Measurements from ENCODE around the gene SLC22A17.
"Not testable (repeated sequence)": the region's sequence is repeated elsewhere in the genome, so short reads cannot be mapped to it uniquely, and the experiment has no call there.

The SLC22A17 gene

GRCh38 chr14:23389396-23389795, 36.7 kb upstream of the SLC22A17 start:
- Histone ChIP-seq H3K4me1 (ENCODE audit: control insufficient read depth in 5 of 5, insufficient read depth in 5 of 5, low read length in 5 of 5) (no peaks in the 10 kb centered on the region), H3K4me3 (ENCODE audit: low read depth in 1 of 5, low read length in 5 of 5) (no peak overlapping the region), H3K27ac (ENCODE audit: low read depth, low read length) (no peak overlapping the region), H3K36me3 (ENCODE audit: control insufficient read depth in 5 of 5, insufficient read depth in 5 of 5, low read length in 5 of 5) (no peaks in the 10 kb centered on the region), H3K9me3 (ENCODE audit: control insufficient read depth in 5 of 5, low read length in 5 of 5) (no peaks in the 10 kb centered on the region), H3K27me3 (ENCODE audit: control insufficient read depth in 5 of 5, insufficient read depth in 4 of 5, low read length in 5 of 5) (peaks cover 0 to 13% (median 5%) of the 10 kb centered on the region in 5 donors), H3K9ac (ENCODE audit: low read length in 5 of 5) (no peak overlapping the region)

GRCh38 chr14:23388996-23389395, 36.3 kb upstream of the SLC22A17 start:
- Histone ChIP-seq H3K27me3 (ENCODE audit: control insufficient read depth in 5 of 5, insufficient read depth in 4 of 5, low read length in 5 of 5) (peaks cover 0 to 13% (median 5%) of the 10 kb centered on the region in 5 donors), H3K9me3 (ENCODE audit: control insufficient read depth in 5 of 5, low read length in 5 of 5) (no peaks in the 10 kb centered on the region), H3K36me3 (ENCODE audit: control insufficient read depth in 5 of 5, insufficient read depth in 5 of 5, low read length in 5 of 5) (no peaks in the 10 kb centered on the region), H3K9ac (ENCODE audit: low read length in 5 of 5) (no peak overlapping the region), H3K27ac (ENCODE audit: low read depth, low read length) (no peak overlapping the region), H3K4me3 (ENCODE audit: low read depth in 1 of 5, low read length in 5 of 5) (no peak overlapping the region), H3K4me1 (ENCODE audit: control insufficient read depth in 5 of 5, insufficient read depth in 5 of 5, low read length in 5 of 5) (no peaks in the 10 kb centered on the region)

- no peak overlapping the region for H3K9ac ChIP-seq (ENCODE audit: low read length in 5 of 5)
- no peak overlapping the region for H3K4me3 ChIP-seq (ENCODE audit: low read depth in 1 of 5, low read length in 5 of 5)
- no peaks in the 10 kb centered on the region for H3K9me3 ChIP-seq (ENCODE audit: control insufficient read depth in 5 of 5, low read length in 5 of 5)
- peaks cover 0 to 13% (median 5%) of the 10 kb centered on the region in 5 donors for H3K27me3 ChIP-seq (ENCODE audit: control insufficient read depth in 5 of 5, insufficient read depth in 4 of 5, low read length in 5 of 5)
- no peak overlapping the region for H3K27ac ChIP-seq (ENCODE audit: low read depth, low read length)
- no peaks in the 10 kb centered on the region for H3K36me3 ChIP-seq (ENCODE audit: control insufficient read depth in 5 of 5, insufficient read depth in 5 of 5, low read length in 5 of 5)
- no peaks in the 10 kb centered on the region for H3K4me1 ChIP-seq (ENCODE audit: control insufficient read depth in 5 of 5, insufficient read depth in 5 of 5, low read length in 5 of 5)
Observed at GRCh38 chr14:23387916-23388882, 35.5 kb upstream of the SLC22A17 start.

DNA sequence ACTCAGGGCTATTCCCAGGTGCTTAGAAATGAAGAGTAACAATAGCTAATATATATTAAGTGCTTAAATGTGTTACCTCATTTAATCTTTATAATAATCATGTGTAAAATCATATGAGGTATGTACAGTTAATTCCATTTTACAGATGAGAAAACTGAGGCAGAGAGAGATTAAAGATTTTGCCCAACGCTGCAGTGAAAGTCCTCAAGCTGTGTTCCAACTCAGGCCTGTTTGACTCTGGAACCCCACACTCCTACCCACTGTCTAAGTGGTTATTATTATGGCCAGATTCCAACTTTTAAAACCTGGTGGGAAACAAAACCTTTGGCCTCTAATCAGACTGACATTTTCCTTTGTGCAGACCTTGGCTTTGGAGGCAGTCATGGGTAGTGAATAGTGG, 34.3 kb upstream of the SLC22A17 start:
- Histone ChIP-seq H3K27ac (ENCODE audit: low read depth, low read length) (no peak overlapping the region), H3K36me3 (ENCODE audit: control insufficient read depth in 5 of 5, insufficient read depth in 5 of 5, low read length in 5 of 5) (no peaks in the 10 kb centered on the region), H3K4me1 (ENCODE audit: control insufficient read depth in 5 of 5, insufficient read depth in 5 of 5, low read length in 5 of 5) (no peaks in the 10 kb centered on the region), H3K27me3 (ENCODE audit: control insufficient read depth in 5 of 5, insufficient read depth in 4 of 5, low read length in 5 of 5) (peaks cover 5 to 17% (median 8%) of the 10 kb centered on the region in 5 donors), H3K9ac (ENCODE audit: low read length in 5 of 5) (no peak overlapping the region), H3K9me3 (ENCODE audit: control insufficient read depth in 5 of 5, low read length in 5 of 5) (no peaks in the 10 kb centered on the region), H3K4me3 (ENCODE audit: low read depth in 1 of 5, low read length in 5 of 5) (no peak overlapping the region)

GRCh38 chr14:23386266-23386657, 33.6 kb upstream of the SLC22A17 start:
- not testable (repeated sequence) for H3K9ac ChIP-seq (ENCODE audit: low read length in 5 of 5); H3K36me3 ChIP-seq (ENCODE audit: control insufficient read depth in 5 of 5, insufficient read depth in 5 of 5, low read length in 5 of 5); H3K4me1 ChIP-seq (ENCODE audit: control insufficient read depth in 5 of 5, insufficient read depth in 5 of 5, low read length in 5 of 5); H3K27ac ChIP-seq (ENCODE audit: low read depth, low read length); H3K4me3 ChIP-seq (ENCODE audit: low read depth in 1 of 5, low read length in 5 of 5); H3K9me3 ChIP-seq (ENCODE audit: control insufficient read depth in 5 of 5, low read length in 5 of 5)
- H3K27me3 ChIP-seq (ENCODE audit: control insufficient read depth in 5 of 5, insufficient read depth in 4 of 5, low read length in 5 of 5): peaks cover 8 to 19% (median 15%) of the 10 kb centered on the region in 5 donors

DNA sequence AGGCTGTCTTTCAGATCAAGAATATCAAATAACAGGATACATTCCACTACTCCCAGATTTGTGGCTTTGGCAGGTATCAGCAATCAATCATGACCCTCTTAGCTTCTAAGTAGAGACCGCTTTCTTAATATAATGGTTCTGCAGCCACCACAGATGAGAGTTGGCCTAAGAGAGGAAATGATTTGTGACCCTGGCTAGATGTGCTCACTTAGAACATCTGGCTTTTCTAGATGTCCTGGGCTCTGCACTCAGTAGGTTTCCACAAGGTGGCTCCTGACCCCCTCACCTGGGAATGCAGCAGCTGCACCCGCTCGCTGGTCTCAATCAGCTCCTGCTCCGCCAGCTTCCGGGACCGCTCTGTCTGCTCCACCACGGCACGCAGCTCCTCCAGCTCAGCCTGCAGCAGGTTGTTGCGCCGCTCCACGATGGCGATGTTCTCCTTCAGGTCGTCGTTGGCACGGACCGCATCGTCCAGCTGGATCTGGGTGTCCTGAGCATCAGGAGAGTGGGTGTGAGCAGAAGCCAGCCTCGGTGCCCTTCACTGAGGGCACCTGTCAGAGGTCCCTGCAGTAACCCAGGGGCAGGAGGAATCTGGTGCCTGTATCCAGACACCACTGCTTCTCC, 33.1 kb upstream of the SLC22A17 start:
- H3K9me3 ChIP-seq (ENCODE audit: control insufficient read depth in 5 of 5, low read length in 5 of 5): no peaks in the 10 kb centered on the region
- H3K27ac ChIP-seq (ENCODE audit: low read depth, low read length): no peak overlapping the region
- no peaks in the 10 kb centered on the region for H3K4me1 ChIP-seq (ENCODE audit: control insufficient read depth in 5 of 5, insufficient read depth in 5 of 5, low read length in 5 of 5)
- peaks cover 13 to 24% (median 17%) of the 10 kb centered on the region in 5 donors for H3K27me3 ChIP-seq (ENCODE audit: control insufficient read depth in 5 of 5, insufficient read depth in 4 of 5, low read length in 5 of 5)
- H3K9ac ChIP-seq (ENCODE audit: low read length in 5 of 5): no peak overlapping the region
- H3K36me3 ChIP-seq (ENCODE audit: control insufficient read depth in 5 of 5, insufficient read depth in 5 of 5, low read length in 5 of 5): no peaks in the 10 kb centered on the region
- H3K4me3 ChIP-seq (ENCODE audit: low read depth in 1 of 5, low read length in 5 of 5): no peak overlapping the region

- H3K27me3 ChIP-seq (ENCODE audit: control insufficient read depth in 5 of 5, insufficient read depth in 4 of 5, low read length in 5 of 5): peaks cover 17 to 28% (median 21%) of the 10 kb centered on the region in 5 donors
- no peaks in the 10 kb centered on the region for H3K36me3 ChIP-seq (ENCODE audit: control insufficient read depth in 5 of 5, insufficient read depth in 5 of 5, low read length in 5 of 5)
- no peaks in the 10 kb centered on the region for H3K9me3 ChIP-seq (ENCODE audit: control insufficient read depth in 5 of 5, low read length in 5 of 5)
- no peak overlapping the region for H3K27ac ChIP-seq (ENCODE audit: low read depth, low read length)
- H3K4me1 ChIP-seq (ENCODE audit: control insufficient read depth in 5 of 5, insufficient read depth in 5 of 5, low read length in 5 of 5): no peaks in the 10 kb centered on the region
- no peak overlapping the region for H3K9ac ChIP-seq (ENCODE audit: low read length in 5 of 5)
- no peak overlapping the region for H3K4me3 ChIP-seq (ENCODE audit: low read depth in 1 of 5, low read length in 5 of 5)
Observed at GRCh38 chr14:23385244-23385641, 32.6 kb upstream of the SLC22A17 start.

- Histone ChIP-seq H3K9ac (ENCODE audit: low read length in 5 of 5) (no peak overlapping the region), H3K27me3 (ENCODE audit: control insufficient read depth in 5 of 5, insufficient read depth in 4 of 5, low read length in 5 of 5) (peaks cover 19 to 30% (median 24%) of the 10 kb centered on the region in 5 donors), H3K4me1 (ENCODE audit: control insufficient read depth in 5 of 5, insufficient read depth in 5 of 5, low read length in 5 of 5) (no peaks in the 10 kb centered on the region), H3K4me3 (ENCODE audit: low read depth in 1 of 5, low read length in 5 of 5) (no peak overlapping the region), H3K27ac (ENCODE audit: low read depth, low read length) (no peak overlapping the region), H3K36me3 (ENCODE audit: control insufficient read depth in 5 of 5, insufficient read depth in 5 of 5, low read length in 5 of 5) (no peaks in the 10 kb centered on the region), H3K9me3 (ENCODE audit: control insufficient read depth in 5 of 5, low read length in 5 of 5) (no peaks in the 10 kb centered on the region)
Observed at GRCh38 chr14:23384364-23385080, 31.8 kb upstream of the SLC22A17 start.

- Histone ChIP-seq H3K9ac (ENCODE audit: low read length in 5 of 5) (no peak overlapping the region), H3K4me3 (ENCODE audit: low read depth in 1 of 5, low read length in 5 of 5) (no peak overlapping the region), H3K9me3 (ENCODE audit: control insufficient read depth in 5 of 5, low read length in 5 of 5) (no peaks in the 10 kb centered on the region), H3K36me3 (ENCODE audit: control insufficient read depth in 5 of 5, insufficient read depth in 5 of 5, low read length in 5 of 5) (no peaks in the 10 kb centered on the region), H3K27ac (ENCODE audit: low read depth, low read length) (no peak overlapping the region), H3K27me3 (ENCODE audit: control insufficient read depth in 5 of 5, insufficient read depth in 4 of 5, low read length in 5 of 5) (peaks cover 19 to 30% (median 24%) of the 10 kb centered on the region in 5 donors), H3K4me1 (ENCODE audit: control insufficient read depth in 5 of 5, insufficient read depth in 5 of 5, low read length in 5 of 5) (no peaks in the 10 kb centered on the region)
Observed at GRCh38 chr14:23382731-23383440, 30.2 kb upstream of the SLC22A17 start.
